ENCODE data around the gene TACC3.

TACC3 gene

DNA sequence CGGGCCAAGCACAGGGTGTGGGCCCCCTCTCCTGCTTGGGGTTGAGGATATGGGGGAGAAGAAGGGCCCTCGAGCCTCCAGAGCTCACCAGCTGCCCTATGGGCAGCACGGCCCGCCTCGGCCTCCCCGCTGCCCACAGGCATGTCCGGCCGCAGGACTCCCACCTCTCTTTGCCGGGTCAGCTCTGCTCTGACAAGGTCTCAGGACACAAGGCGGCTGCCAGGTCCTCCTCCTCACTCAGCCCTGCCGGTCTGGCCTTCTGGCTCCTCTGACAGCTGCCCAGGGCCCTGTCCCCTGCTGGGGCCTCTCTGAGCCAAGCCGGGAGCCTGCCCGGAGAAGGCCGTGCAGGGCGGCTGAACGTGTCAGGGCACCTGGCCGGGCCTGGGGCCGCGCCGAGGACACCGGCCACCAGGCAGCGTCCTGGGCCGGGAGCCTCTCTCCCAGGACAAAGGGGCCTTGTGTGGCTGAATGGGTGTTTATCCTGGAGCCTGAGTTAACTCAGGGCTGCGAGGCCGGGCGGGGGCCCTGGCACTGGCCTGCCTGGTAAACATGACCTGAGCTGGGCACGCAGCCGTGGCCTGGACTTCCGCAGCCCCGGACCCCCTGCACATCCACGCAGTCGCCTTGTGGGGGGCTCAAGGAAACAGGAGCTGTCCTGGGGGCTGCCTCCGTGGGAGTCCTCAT lies 25.7 kb downstream of the TACC3 start:
- no peak for DNase-seq (ENCODE audit: low read depth in 2 of 2)

DNA sequence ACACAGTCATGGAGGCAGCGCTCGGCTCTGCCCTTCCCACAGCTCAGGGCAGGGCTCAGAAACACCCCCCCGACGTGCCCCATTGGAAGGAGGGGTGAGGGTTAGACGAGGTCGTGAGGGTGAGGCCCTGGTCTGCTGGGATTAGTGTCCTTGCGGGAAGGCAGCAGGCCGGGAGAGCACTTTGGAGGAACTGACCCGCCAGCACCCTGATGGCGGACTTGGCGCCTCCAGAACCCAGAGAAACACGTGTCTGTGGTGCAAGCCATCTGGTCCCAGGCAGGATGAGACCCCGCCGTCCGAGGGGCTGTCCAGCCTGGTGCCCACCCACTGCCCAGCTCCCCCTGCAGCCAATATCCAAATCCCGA lies 26.3 kb downstream of the TACC3 start:
- DNase-seq (ENCODE audit: low read depth in 2 of 2) = no peak

DNA sequence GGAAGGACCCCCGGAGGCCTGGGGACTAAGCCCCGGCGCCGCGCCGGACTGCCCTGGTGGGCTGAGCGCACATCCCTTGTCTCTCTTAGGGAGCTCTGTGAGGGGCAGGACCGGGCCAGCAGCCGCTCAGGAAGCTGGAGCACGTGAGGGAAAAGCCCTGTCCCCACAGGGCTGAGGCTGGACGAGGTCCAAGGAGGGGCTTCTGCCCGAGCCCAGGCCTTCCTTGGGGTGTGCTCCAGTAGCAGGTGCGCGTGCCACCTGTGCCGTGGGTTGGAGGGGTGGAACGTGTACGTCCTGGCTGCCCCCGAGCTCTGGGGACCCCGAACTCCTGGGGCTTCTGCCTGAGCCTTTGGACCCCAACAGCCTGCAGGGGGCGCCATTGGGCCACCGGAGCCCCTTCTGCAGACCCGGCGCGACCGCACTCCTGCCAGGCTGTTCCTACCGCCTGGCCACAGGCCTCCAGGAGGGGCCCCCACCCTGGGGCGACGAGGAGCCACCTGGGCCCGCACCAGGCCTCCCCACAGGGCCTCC lies 27.2 kb downstream of the TACC3 start:
- DNase-seq (ENCODE audit: low read depth in 2 of 2) = peak; percentile 83 to 93

DNA sequence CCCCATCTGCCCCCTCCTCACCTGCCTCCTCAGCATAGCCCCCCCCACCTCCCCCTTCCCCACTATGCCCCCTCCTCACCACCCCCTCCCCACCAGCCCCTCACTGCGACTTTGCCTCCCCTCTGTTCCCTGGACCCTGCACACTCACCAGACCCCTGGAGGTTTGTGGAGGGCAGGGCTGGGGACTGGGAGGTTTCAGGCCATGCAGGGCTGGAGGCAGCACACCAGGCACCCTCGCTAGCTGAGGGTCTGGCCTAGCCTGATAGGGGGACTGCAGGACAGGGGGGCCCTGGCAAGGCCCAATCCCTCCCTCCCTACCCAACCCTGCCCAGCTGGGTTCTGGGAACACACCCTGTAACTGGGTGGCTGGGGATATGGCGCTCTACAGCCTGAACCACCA lies 28.0 kb downstream of the TACC3 start:
- no peak for DNase-seq (ENCODE audit: low read depth in 2 of 2)

DNA sequence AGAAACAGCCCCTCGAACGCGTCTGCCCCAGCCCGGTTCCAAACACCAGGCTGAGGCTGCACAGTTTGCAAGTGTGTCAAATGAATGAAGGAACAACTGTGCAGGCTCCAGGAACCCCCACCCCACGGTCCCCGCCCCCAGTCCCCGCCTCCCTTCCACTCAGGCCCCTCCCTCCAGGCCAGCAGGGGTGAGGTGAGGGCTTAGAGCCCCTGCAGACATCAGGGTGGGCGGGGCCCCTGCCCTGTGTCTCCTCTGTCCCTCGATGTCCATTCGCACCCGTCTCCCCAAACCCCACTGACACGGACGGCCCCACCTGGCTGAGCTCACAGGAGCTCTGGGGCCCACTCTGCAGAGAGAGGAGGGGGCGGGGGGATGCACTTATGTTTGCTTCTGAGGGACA lies 28.5 kb downstream of the TACC3 start:
- DNase-seq (ENCODE audit: low read depth in 2 of 2) = no peak

DNA sequence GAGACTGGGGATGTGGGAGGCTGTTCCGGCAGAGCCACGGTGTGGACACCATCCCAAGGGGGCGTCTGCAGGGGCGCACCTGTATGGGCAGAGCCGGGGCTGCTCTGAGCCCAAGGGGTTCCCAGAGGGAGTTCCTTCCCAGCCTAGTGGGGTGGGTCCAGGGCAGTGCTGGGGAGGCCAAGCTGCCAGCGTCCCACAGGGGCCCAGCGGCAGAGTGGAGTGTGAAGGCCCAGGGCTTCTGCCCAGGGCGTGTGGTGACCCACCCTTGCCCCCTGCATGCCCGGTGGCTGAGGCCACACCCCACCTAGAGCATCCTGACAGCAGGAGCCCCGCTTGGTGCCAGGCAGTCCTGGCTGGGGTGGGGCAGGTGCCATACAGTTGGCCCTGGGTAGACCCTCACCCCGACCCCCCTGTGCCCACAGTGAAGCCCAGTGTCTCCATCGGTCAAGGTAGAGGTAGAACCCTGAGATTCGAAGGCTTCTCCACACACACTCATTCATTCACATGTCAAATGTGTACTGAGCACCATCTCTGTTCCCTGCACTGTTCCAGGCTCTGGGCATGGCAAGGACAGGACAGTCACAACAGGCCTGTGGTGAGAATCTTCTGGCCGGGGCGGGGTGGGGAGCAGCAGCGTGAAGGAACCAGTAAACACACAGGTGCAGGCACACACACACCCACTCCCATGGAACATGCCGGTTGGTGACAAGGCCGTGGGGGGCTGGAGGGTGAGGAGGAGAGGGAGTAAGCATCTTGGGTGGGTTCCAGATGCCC lies 29.2 kb downstream of the TACC3 start:
- DNase-seq (ENCODE audit: low read depth in 2 of 2) = no peak

DNA sequence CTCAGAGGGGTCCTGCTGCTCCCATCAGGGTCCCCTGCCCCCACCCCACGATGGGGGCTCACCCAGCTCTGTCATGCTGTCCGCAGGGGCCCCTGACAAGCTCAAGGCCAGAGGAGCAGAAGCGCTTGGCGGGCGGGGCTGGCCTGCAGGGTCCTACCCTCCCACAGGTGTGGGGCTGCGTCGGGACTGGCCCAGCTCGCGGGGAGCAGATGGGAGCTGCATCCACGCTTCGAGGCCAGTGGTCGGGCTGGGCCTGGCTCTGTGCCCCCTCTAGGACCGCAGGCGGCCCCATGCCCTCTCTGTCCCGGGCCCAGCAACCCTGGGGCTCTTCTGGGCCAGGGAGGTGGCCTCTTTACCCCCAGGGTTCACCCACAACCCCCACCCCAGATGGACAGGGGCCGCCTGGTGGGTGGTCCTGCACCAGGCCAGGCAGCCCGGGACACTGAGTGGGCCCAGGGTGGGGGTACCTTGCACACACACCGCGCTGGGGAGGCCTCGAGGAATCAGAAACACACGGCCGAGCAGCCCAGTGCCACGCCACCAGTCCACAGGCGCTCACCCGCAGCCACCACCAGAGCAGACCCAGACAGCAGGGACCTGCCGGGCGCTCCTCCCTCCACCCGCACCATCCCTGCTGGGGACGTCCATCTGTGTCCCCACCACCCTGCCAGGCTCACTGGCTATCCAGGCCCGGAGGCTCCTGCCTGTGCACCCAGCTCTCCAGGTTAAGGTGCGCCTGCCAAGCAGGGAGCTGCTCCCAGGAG lies 30.0 kb downstream of the TACC3 start:
- no peak for DNase-seq (ENCODE audit: low read depth in 2 of 2)

DNA sequence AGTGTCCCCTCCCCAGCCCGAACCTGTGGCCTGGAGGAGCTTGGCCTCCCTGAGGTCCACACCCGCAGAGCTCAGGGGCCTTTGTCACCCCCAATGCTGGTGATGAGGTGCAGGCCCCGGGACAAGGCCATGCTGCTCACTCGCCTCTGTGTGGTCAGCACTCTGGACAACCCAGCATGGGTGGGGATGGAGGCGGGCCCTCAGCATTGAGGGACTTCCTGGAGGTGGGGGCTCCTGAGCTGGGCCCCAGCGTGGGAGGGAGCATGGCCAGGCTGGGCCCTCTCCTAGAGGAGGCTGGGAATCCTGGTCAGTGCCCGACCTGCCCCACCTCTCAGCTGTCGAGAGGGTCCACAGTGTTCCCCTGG lies 30.6 kb downstream of the TACC3 start:
- no peak for DNase-seq (ENCODE audit: low read depth in 2 of 2)

DNA sequence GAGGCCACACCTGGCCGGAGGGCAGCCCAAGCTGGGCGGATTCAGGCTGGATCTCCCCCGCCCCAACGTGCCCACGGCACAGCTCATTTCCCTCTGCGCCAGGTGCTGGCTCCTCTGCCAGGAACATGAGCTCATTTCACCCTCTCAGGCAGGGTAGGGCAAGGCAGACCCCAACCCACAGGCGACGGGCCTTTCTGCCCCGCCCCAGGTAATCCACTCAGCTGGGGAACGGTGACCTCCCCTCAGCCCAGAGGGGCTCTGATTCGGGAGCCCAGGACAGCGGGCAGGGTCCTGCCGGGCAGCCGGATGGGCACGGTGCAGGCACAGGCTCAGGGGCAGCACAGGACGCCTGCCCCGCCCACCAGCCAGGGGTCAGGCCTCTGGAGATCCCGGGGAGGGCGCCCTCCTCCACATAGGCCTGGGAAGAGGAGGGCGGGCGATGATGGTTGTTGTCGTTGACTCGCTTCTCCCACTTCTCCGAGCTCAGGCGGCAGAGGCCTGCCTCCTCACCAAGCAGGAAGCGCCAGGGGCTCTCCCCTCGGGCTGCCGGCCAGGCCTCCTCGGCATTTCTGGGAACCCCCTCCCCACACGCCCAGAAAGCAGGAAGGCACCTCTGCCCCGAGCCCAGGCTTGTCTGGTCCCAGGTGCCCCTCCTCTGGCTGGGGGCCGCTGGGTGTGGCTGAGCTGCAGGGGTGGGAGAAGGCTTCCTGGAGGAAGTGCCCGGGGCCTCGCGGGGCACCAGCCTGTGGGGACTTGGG lies 31.1 kb downstream of the TACC3 start:
- DNase-seq (ENCODE audit: low read depth in 2 of 2) = peak; percentile 34 to 36

DNA sequence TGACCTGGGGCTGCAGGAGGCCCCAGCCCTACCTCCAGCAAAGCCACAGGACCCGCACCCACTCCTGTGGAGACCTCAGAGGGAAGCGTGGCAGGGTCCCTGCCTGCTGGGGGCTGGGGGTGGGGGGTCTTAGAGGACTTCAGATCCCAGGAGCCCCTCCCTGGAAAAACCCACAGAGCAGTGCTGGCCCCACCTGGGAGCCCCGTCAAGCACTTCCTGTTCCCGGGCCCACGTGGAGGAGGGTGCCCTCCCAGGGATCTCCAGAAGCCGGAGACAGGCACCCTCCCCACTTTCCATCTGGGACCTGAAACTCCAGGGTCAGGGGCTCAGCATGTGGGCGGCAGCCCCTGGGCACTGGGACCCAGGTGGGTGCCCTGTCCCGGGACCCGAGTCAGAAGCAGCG lies 32.0 kb downstream of the TACC3 start:
- no peak for DNase-seq (ENCODE audit: low read depth in 2 of 2)

DNA sequence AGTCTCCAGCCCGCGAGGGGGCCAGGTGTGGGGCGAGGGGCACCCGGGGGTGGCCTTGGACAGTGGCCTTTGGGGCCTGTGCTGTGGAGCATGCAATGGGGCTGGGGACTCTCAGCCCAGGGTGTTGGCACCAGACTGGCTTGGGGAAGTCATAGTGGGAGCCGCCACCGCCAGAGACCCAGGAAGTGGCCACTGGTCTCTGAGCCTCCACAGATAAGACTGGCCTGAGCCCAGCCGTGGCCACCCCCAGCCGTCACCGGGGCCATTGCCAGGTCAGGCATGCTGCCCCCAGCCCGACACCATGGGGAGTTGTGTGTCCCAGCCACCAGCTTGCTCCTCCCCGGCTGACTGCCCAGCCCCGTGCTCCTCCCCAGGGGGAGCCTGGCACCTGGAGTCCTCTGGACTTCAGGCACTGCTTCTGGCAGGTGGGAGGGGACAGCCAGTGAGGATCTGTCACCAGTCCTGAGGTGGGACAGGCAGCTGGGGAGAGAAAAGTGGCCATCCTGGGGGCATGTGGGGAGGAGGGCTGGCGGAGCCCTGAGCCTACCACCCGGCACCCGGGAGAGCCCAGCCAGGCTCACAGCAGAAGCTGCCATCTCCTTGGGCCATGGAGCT lies 32.5 kb downstream of the TACC3 start:
- no peak for DNase-seq (ENCODE audit: low read depth in 2 of 2)

DNA sequence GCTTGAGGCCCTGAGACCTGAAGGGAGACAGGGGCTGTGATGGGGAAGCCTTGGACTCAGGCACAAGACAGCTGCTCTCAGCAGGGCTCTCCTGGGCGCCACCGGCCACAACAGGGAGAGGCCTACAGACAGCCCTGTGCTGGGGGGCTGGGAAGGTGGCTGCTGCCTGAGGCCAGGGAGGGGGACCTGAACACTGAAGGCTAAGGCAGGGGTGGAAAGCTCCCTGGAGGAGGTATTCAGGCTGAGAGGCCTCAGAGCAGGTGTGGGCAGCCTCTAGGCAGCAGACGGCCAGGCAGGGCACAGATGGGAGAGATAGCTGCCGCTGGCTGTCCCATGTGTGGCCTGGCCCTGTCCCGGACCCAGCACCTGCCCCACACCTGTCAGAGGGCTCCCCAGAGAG lies 33.0 kb downstream of the TACC3 start:
- no peak for DNase-seq (ENCODE audit: low read depth in 2 of 2)

DNA sequence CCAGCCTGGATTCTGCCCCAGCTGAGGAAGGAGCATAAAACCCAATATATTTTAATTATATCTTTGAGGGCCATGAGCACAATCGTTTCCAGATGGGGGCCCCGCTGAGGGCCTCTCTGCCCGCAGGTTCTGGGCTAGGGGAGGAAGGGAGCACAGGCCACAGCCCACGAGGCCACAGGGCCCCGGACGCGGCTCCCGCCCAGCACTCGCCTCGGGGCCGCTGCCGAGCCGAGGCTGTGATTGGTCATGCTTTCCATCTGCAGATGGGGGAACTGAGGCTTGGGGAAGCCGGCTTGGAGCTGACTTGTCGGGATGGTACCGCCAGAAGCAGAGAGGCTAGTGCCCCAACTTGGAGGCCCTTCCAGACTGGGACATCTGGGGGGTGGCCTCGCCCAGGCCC lies 34.0 kb downstream of the TACC3 start:
- no peak for DNase-seq (ENCODE audit: low read depth in 2 of 2)

DNA sequence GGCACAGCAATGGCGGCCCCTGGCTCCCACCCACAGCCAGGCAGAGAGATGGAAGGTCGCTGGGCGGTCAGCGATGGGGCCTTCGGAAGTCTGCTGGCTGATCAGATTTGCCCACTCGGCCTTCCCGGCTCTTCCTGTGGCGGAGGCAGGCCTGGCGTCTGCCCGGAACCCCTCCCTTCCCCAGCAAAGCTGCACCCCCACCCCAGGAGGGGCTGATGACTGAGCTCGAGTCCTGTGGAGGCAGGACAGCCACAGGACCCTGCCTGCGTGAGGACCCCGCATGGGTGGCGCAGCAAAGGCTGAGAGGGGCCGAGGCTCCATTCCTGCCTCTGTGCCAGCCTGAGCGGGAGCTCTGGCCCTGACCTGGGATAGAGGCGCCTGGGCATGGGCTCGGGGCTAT lies 34.8 kb downstream of the TACC3 start:
- no peak for DNase-seq (ENCODE audit: low read depth in 2 of 2)

DNA sequence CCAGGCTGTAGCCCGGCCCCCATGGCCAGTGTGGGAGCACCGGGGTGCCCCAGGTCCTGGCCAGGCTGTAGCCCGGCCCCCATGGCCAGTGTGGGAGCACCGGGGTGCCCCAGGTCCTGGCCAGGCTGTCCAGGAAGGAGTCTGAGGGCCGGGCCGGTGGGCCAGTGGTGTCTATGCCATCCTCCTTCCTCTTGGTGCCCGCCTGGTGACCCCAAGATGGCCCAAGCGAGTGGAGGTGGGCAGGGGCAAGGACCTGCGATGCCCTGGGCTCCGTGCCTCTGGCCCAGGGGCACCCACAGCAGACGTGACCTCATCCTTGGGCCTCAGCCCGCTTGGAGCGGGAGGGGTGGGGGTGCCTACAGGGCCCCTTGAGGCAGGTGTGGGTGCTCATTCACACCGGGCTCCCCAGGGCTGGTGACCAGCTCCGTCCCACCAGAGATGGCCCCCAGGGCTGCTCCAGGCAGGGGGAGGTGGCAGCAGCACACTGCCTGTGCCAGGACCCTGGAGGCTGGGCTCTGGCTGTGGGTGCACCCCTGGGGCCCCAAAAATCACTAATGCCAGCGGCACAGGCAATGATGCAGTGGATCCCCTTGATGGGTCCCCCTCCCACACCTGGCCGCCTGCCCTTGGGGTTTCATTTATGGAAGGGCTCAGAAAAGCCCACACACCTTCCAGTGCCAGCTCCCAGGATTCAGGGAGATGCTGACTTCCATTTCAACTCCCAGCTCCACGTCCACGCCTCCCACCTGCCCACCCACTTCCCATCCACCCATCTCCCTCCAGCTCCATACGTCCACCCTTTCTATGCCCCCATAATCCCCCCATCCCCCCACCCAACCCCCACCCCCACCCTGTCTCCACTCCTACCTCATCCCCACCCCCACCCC lies 35.8 kb downstream of the TACC3 start:
- DNase-seq (ENCODE audit: low read depth in 2 of 2) = no peak

DNA sequence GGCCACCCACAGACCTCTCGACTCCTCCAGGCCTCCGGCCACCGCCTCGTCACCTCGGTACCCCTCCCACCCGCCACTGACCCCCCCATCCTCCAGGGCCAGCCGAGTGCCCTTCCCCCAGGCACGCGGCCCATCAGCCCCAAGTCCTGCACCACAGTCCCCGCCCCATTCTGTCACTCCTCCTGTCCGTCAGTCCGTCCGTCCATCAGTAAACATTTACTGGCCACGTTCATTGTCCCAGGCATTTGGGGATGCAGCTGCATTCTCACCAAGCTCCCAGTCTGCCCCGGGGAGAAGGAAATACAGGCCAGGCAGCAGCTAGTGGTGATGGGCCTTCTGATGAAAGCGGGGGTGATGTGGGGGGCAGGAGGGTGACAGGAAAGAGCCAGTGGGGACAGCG lies 36.5 kb downstream of the TACC3 start:
- DNase-seq (ENCODE audit: low read depth in 2 of 2) = no peak

DNA sequence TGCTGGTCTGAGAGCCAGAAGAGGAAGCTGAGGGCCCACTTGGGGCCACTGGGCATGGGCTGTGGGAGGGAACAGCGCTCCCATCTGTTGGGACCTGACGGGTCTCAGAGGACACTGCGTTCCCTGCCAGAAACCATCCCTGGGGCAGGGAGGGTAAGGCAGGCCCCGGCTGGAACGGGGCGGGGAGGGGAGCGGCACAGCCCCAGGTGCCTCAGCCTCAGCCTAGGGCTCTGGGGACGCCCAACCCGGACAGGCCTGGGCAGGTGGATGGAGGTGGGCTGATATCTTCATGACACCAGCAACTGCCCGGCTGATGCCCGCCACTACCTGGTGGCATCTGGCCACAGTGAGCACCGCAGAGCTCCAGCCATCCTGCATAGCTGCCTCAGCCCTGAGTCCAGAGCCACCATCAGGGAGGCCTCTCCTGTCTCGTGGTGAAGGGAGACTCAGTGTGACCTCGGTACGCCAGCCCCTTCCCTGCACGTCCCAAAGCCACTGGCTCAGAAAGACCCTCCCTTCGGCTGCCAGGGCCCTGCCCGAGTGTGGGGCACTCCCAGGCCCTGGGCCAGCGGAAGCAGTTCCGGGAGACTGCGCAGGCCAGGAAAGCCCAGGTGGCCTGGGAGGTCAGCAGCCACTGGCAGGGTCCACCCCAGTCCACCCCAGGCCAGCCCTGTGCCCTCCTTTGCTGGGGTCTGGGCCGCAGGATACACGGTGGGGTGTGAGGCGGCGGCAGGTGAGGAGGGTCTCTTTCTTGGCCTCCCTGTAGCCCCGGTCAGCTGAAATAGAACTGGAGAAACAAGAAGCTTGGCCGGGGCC lies 37.2 kb downstream of the TACC3 start:
- DNase-seq (ENCODE audit: low read depth in 2 of 2) = no peak

DNA sequence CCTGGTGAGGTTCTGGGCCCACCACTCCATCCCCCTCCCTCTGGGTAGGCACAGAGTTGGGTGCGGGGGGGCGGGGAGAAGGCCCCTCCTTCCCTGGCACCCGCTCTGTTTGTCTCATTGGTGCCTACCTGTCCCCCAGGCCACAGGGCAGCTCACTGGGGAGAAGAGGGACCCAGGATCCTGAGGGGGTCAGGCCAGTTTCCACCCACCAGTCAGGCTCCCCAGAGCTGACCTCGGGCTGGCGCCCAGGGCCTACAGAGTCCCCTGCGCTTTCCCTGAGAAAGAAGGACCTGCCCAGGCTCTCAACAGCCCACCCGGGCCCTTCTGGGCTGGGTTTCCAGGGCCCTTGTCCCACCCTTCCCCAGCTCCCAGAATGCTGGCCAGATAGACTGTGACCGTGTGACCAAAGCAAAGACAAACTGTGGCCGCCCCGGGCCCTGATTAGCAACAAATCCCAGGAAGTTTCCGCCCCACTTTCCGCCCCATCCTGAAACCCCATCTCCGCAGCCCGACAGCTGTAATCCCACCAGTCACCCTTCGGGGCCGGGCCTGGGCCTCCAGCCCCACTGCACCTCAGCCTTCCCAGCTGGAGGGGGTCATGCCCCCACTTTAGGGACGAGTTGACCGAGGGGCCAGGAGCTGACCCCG lies 38.0 kb downstream of the TACC3 start:
- DNase-seq (ENCODE audit: low read depth in 2 of 2) = no peak

DNA sequence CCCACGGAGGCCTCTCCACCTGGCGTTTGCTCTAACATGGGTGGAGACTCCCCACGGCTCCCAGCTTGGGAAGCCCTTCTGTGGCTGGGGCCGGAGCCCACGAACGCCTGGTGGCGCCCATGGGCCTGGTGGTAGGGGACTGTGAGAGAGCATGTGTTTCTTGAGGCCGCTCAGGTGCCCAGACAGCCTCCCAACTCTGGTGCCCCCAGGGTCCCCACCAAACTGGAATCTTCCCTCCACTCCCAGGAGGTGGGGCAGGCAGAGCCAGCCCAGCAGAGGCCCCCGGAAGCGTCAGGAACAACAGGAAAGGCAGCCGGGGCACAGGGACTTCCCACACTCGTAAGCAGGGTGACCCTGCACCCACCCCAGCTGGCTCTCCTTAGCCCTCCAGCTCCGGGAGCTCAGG lies 38.5 kb downstream of the TACC3 start:
- no peak for DNase-seq (ENCODE audit: low read depth in 2 of 2)

Data from stimulated activated CD4-positive, alpha-beta T cell treated with anti-CD3 and anti-CD28 coated beads, Interleukin-4, amount 100 ng/mL, for 48 hours (primary cell).